GM21526 (cell line): ENCODE measurements around the gene MRPL49.

Source experiments
- ATAC-seq: cut with Tn5 transposase; IDR thresholded peaks from one replicate; pipeline ENCODE4 v1.9.1; 2021; ENCODE audit warnings: moderate library complexity; ENCODE audit not compliant: unreplicated experiment, low FRiP score

Gene MRPL49

DNA sequence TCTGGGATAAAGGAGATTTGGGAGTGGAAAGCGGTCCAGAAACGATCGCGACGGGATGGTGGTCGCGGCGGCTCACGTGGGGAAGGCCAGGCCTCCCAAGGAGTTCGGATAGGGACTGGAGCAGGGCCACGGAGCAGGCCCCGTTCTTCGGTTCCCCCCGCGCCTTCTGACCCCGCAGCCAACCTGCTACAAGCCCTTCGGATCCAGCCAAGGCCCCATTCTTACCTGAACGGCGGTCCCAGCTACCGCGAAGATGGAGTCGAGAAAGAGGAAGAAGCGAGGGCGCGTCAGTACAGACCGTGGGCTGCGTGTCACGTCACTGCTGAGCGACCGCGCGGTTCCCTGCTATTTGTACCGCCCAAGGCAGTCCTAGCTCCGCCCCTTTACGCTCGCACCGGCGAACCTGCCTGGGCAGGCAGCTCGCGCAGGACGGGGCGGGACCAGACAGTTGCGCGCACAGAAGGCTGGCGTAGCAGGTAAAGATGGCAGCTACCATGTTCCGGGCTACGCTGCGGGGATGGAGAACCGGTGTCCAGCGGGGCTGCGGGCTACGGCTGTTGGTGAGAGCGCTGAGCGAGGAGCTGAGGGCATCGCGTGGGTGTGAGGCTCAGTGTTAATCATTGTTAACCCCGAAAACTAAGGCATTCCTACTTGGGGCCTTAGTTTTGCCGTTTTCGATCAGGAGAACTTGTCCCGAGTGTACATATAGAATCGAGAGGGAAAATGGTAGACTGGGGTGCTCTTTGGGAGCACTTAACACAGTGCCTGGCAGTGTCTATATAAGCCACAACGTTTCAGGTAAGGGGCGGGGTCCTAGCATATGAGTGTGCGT lies at the start of gene MRPL49, which contains the start of gene FAU:
Gene MRPL49, plus strand, starts transcription at position 457 of the 832 bp plus-strand sequence. Its CDS starts 26 bp downstream, at position 483.
Gene FAU, minus strand, starts transcription at position 270 of the 832 bp plus-strand sequence. CDS start 321 bp downstream, outside the sequence.
- ATAC-seq: peak; percentile 53

DNA sequence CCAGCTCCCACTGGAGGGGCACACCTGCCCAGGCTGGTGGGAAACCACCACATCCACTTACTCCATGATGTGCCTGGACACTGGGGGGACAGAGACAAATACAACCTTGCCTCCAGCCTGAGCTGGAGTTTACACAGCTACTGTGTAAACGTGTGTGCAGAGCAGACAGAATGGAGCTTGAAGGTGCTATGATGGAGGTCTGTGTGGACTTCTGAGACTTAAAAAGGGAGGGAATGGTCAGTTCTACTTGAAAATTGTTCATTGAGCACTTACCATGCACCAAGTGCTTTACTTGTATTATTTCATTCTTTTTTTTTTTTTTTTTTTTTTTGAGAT lies 49.5 kb upstream of the MRPL49 start:
- no peak for ATAC-seq

DNA sequence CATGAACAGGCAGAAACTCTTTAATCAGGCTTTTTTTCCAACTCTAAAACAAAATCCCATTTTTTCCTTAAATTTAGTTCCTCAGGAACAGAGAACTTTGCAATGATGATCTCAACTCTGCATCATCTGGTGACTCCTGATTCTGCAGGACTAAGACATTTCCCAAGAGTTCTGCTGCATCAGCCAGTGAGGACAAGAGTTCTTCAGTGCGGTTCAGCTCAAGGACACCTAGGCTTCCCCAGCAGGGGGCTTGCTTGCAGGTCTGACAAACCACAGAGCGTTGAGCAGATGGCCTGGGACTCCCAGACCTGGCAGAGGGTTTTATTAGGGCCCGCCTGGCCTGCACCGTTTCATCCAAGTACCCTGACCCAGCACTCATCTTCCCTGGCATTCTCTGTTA lies 44.7 kb upstream of the MRPL49 start:
- no peak for ATAC-seq

DNA sequence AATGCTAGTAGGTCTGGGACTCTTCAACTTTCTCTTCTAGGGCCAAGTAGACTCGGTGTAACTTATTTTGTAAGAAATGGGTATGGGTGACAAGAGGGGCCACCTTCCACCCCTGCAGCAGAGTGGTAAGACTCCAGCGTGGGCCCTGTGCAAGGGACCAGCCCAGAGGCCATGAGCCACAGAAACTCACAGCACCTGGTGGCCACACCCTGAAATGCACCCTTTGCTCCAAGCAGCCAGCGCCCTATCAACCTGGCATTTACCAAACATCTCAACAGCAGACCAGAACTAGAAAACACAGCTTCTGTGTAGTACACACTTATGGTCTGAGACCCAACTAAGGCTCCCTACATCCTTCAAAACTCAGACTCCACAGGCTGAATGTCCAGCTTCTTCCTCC lies 44.0 kb upstream of the MRPL49 start:
- ATAC-seq: no peak

DNA sequence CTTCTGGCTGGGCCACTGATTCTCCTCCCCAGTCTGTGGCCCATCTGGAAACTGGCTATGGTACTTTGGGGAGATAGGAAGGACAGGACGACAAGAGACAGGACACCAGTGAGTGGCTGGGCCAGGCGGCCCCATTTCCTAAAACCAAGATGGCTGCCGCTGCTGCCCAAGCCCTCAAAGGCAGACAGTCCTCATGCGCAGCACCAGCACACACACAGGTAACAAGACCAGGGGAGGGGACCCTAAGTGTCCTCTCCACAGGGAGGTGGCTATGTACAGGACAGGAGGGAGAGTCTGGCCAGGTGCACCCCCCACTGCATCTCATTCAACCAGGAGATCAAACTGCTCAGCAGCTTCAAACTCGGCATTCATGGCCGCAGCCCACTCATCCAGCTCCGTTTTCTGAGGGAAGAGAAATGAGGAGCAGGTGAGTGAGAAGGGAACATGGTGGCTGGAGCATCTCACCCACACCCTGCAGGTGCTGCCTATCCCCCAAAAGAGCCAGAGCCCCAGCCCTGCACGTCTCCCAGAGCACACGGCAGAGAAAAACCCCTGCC lies 43.3 kb upstream of the MRPL49 start:
- no peak for ATAC-seq

DNA sequence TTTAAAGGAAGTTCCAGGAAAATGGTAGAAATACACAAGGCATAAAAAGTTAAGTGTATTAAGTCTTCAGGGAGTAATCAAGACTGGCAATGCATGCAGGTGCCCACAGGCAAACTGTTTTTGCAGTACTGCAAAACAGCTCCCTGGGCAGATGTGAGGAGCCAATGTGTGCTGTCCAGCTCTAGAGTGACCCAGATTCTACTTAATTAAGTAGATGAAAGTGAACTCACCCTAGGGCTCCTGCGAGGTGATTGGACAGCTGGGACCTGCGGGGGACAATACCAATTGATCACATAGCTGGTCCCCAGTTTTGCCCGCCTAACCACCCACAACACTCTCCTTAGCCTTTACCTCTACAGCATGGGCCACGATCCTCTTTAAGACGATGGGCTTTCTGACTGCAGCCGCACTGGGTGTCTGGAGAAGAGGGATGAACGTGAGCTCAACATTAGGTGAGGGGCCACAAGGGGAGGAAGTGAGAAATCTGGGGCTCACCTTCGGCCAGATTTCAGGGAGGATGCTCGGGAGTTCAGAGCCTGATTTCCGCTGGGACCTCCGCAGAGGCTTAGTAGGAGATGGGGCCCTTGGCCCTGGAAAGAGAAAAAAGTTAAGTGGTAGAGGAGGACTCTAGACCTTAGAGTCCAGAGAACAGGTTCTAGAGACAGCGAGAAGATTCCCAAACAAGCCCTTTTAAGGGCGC lies 38.8 kb upstream of the MRPL49 start:
- peak; percentile 16 for ATAC-seq

DNA sequence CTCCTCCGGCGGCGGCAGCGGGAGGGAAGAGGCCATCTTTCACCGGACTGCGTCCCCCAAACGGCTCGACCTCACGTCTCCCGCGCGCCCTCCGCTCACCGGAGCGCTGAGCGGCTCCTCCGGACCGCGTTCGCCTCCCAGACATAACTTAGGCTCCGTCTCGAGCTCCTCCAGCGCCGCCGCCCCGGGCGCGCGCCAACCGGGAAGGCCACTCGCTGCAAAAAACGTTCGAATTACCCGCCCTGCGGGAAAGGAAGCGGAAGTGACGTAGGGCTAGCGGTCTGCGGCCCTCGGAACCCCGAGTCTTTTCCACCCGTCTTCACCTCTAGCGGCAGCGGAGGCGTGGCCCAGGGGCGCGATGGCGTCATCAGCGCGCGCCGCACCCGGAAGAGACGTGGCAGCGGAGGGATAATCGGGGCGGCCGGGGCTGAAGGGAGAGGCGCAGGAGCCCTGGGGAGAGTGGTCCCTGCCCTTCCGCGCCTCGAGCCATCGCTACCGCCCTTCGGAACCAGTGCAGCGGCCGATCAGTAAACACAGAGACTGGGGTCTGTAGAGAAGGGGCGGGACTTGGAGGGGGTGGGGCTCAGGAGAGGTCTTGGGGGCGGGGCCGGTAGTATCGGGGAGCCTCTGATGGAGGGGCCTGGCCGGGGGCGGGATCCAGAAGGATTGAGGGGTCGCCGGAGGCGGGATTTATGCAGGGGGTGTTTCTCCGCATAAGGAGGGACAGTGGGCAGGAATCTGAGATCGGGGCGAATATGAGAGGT lies 38.1 kb upstream of the MRPL49 start, which contains the start of the genes CDCA5 and ZFPL1:
Gene CDCA5, minus strand, starts transcription at position 207 of the 764 bp plus-strand sequence. Its CDS starts 62 bp downstream, at position 145.
Gene ZFPL1, plus strand, starts transcription at position 389 of the 764 bp plus-strand sequence. CDS start 477 bp downstream, outside the sequence.
- ATAC-seq: peak; percentile 68

DNA sequence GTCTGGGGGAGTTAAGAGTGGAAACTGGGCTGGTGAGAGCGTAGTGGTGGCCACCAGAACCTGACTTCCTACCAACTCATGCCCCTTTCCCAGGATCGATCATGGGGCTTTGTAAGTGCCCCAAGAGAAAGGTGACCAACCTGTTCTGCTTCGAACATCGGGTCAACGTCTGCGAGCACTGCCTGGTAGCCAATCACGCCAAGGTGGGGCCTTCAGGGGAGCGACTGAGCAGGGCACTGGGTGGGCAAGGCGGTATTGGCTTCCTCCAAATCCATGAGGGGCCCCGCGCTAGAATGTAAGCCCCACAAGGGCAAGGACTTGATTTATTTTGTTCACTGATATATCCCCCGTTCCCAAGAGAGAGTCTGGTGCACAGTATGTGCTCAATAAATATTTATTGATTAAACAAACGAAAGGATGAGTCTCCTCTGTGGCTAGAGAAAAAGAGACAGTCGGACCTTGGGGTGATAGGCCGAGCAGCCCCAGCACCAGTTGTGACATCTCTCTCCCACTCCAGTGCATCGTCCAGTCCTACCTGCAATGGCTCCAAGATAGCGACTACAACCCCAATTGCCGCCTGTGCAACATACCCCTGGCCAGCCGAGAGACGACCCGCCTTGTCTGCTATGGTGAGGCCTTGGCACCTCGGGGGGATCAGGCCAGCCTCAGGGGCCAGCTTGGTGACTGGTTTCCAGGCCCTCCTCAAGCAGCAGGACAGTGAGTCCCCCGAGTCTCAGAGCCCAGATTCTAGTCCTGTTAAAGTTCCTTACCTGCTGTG lies 37.3 kb upstream of the MRPL49 start:
- peak; percentile 7 for ATAC-seq

DNA sequence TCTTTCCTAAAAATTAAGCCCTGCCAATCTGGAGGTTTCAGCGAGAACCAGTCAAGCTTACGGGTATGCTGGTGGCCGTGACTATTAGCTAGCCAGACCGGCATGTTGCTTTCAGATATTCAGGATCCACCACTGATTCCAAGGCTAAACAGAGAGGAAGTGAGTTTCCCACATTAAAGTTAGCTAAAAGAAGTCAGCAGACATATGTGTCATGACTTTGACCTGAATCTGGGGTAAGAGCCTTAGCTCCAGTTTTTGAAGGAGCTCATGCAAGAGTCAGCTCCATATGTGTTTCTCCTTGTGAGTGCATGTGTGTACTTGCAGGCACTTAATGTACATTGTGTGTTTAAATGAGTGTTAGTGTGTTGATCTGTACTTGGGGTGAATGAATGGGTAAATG lies 36.7 kb upstream of the MRPL49 start:
- no peak for ATAC-seq

DNA sequence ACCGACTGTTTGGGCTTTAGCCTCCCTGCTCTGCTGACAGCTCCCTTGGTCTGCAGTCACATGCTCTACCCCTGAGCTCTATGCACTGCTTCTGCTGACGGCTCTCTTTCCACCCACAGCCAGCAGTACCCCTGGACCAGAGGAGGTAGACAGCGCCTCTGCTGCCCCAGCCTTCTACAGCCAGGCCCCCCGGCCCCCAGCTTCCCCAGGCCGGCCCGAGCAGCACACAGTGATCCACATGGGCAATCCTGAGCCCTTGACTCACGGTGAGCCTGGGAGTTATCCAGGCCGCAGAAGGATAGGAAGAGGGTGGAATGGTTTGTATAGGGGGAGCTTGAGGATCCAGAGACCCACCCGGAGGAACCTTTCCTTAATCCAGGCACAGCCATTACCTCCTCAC lies 35.3 kb upstream of the MRPL49 start:
- no peak for ATAC-seq

DNA sequence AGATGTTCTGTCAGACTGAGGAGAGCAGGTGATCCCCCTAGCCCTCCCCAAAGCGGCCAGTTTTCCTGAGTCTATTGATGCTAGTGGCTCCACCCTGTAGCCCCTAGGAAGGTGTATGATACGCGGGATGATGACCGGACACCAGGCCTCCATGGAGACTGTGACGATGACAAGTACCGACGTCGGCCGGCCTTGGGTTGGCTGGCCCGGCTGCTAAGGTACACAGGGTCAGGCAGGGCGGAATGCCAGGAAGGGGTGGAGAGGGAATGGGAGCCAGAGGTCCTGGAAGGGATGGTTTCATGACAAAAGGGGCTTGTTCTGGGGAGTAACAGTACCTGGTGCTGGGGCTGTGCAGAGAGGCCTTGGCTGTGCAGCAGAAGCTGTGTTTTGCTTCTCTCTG lies 34.9 kb upstream of the MRPL49 start:
- no peak for ATAC-seq

DNA sequence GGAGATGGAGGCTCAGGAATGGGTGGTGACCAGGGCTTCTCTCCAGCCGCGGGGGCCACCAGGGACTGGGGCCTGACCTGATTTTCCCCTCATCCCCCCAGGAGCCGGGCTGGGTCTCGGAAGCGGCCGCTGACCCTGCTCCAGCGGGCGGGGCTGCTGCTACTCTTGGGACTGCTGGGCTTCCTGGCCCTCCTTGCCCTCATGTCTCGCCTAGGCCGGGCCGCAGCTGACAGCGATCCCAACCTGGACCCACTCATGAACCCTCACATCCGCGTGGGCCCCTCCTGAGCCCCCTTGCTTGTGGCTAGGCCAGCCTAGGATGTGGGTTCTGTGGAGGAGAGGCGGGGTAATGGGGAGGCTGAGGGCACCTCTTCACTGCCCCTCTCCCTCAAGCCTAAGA lies 34.3 kb upstream of the MRPL49 start:
- no peak for ATAC-seq

DNA sequence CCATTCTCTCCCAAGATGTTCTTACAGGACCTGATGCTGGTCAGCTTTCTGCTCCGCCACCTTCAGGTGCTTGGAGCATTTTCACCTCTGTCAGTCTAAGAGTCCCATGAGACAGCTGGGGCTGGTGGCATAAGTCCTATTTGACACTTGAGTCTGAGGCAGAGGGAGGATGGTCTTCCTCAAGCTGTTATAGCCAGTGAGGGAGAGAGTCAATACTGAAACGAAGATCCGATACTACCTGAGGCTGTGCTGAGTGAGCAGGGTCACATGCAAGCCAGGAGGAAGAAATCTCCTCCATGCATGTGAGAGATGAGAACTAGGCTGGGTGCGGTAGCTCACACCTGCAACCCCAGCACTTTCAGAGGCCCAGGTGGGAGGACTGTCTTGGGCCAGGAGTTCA lies 32.5 kb upstream of the MRPL49 start:
- ATAC-seq: no peak

DNA sequence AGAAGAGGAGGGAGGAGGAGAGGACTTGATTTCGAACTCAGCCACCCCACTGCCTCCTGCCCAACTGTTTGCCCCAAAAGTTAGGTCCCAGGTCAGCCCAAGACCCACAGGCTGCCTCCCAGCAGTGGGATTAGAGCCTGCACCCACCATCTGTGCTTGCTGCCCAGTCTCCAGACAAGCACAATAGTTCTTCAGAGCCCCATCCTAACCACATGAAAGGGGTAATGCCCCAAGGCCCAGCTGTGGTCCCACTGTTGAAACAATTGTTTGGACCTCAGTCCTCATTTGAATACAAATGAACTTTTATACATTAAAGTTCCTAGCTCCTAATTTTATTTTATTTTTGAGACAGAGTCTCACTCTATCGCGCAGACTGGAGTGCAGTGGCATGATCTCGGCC lies 31.5 kb upstream of the MRPL49 start:
- no peak for ATAC-seq

DNA sequence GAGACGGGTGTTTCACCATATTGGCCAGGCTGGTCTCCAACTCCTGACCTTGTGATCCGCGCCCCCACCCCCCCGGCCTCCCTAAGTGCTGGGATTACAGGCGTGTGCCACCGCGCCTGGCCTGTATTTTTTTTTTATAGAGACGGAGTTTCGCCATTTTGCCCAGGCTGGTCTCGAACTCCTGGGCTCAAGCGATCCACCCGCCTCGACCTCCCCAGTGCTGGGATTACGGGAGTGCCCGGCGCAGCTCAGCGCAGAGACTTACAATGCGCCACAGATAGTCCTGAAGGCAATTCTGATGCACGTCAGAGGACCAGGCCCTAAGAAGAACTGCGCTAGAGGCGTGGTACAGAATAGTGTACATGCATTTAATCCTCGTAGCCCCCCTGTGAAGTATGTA lies 26.7 kb upstream of the MRPL49 start:
- no peak for ATAC-seq

DNA sequence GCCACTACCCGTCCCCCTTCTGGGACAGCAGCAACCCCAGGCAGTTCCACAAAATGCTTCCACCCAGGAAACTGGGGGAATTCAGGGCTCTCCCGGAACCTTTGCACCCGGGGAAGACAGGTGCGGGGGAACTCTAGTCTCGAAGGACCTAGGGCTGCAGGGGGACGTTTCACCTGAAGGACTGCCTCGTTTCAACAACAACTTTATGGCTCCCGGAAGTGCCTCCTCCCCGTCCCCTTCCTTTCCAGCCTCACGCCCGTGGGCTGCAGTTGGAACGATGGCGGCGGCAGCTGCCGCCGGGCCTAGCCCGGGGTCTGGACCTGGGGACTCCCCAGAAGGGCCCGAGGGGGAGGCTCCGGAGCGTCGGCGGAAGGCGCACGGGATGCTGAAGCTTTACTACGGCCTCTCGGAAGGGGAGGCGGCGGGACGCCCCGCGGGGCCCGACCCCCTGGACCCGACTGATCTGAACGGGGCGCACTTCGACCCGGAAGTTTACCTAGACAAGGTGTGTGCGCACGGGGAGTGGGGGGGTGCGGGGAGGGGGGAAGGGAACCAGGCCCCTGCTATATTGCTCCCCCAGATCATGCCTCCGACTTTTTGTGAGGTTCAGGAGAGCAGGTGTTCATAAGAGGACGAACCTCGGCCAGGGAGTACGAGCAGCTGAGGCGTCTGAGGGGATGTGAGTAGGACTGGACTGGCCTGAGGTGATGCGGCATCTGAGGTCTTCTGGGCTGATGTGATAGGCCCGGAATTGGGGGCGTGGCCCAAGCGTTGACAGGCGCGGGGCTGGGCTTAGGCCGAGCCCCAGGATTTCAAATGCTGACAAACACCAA lies 25.9 kb upstream of the MRPL49 start, which contains the start of gene VPS51:
Gene VPS51, plus strand, starts transcription at position 241 of the 833 bp plus-strand sequence. Its CDS starts 37 bp downstream, at position 278.
- peak; percentile 66 for ATAC-seq

DNA sequence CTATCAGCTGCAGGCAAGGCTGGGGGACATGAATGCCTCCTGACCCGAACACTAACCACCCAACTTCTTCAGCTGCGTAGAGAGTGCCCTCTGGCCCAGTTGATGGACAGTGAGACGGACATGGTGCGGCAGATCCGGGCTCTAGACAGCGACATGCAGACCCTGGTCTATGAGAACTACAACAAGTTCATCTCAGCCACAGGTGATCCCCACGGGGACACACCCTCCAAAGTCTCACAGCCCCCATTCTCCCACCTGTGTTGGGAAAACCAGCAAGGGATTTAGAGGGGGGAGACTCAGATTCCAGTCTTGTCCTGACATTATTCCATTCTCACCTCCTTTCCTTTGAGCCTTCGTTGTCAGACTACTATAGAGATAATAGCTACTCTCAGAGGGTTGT lies 25.2 kb upstream of the MRPL49 start:
- ATAC-seq: no peak

DNA sequence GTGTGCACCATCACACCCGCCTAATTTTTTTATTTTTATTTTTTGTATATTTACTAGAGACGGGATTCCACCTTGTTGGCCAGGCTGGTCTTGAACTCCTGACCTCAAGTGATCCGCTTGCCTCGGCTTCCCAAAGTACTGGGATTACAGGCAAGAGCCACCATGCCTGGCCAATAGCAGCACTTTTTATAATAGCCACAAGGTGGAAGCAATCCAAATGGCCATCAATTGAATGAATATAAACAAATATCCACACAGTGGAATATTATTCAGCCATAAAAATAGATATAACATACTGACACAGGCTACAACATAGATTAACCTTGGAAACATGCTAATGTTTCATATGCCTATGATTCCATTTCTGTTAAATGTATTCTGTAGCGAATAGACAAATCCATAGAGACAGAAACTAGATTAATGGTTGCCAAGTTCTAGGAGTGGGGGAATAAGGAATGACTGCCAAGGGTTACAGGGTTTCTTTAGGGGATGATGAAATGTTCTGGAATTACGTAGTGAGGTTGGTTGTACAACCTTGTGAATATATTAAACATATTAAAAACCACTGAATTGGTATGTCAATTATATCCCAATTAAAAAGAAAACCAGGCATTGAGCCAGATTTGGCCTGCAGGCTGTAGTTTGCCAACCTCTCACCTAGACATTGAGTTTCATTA lies 21.3 kb upstream of the MRPL49 start:
- no peak for ATAC-seq
